GM21515 (cell line): ENCODE measurements around the gene TMEM175.
"Not testable (repeated sequence)": the region's sequence is repeated elsewhere in the genome, so short reads cannot be mapped to it uniquely, and the experiment has no call there.

Experiments used
- ATAC-seq: cut with Tn5 transposase; IDR thresholded peaks from one replicate; pipeline ENCODE4 v1.9.1; 2021; ENCODE audit not compliant: unreplicated experiment

Gene TMEM175

DNA sequence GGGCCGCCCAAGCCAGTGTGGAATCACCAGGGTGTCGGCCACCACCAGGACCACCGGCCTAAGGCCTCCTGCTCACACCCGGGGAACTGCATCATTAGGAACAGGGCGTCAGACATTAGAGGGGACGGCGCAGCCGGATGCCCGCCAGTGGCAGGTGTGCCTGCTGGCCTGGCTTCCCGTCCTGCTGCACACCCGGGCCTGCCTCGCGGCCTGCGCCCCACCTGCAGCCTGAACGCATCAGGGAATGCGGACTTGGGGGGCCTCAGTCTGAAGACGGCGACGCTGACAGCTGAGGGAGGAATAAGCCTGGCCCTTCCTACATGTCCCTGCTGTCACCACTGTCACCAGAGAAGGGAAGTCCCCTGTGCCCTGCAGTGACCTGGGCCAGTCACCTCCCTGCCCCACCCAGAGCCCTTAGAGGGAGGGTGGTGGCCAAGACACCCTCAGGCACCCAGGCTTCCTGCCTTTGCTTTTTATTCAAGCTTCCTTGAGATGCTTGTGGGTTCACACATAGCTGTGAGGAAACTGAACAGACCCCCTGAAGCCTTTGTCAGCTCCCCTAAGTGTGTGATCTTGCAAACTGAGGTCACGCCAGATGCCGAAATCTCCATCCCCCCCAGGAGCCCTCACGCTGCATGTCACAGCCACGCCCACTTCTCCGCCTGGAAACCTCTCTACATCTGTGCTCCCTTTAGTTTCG is 37.9 kb downstream of the TMEM175 start:
- ATAC-seq: no peak

DNA sequence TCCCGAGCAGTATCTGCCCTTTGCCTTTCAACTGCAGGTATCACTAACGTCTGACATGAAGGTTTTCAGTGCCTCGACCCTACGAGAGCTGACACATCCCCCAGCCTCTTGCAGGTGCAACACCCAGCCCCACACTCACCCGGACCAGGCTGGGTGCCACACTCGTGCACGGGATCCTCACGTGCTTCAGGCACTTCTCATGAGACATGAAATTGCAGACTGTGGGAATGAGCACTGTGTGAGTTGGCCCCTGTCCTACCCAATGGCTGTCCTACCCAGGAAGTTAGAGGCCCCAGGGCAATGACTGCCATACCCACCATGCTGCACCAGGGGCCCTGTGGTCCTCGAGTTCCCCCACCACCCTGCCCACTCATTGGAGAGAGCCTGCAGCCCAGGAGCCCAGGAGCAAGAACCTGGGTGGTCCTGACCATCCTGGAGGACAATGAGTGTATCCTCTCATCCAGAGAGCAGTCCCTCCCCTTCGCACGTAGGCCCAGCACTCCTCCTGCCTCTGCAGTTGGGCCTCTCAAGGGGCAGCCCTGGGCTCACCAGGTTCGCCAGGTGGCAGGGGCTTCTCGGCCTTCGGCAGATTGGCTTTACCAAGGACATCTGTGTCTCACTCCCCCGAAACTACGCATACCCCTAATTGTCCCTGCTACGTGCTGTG is 38.7 kb downstream of the TMEM175 start:
- ATAC-seq: no peak

DNA sequence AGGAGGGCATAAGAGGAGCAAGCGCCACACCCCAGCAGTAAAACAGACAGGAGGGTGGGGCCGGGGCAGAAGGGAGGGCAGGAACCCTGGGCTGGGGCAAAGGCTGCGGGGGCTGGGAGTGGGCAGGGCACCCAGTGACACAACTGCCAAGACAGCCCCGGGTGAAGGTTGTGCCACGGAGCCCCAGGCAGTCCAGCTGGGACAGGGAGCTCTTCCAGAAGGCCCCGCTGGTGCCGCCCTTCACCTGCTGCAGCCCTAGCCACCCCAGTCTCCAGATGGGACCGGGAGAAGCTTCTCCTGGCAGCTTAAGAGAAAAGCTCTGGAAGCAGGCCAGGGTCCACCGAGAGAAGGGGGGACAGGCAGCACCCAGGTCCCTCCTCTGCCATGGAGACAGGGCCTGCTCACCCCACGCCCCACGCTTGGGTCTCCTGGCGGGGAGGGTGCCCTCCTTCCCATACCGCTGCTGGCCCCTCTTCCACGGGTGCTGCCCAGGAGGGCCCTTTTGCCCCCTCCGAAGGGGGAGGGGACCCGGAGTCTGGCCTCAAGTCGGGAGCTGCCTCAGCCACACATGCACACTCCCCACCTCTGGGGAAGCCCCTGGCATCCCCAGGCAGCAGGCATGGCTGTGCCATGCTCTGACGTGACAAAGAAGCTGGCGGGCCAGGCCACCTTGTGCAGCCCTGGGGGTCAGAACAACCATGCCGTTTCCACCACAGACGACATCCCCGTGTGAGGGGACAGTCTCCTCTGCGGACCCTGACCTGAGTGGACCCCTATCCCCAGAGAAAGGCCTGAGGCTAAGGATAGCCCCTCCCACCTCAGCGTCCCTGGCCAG is 39.6 kb downstream of the TMEM175 start:
- ATAC-seq: no peak

DNA sequence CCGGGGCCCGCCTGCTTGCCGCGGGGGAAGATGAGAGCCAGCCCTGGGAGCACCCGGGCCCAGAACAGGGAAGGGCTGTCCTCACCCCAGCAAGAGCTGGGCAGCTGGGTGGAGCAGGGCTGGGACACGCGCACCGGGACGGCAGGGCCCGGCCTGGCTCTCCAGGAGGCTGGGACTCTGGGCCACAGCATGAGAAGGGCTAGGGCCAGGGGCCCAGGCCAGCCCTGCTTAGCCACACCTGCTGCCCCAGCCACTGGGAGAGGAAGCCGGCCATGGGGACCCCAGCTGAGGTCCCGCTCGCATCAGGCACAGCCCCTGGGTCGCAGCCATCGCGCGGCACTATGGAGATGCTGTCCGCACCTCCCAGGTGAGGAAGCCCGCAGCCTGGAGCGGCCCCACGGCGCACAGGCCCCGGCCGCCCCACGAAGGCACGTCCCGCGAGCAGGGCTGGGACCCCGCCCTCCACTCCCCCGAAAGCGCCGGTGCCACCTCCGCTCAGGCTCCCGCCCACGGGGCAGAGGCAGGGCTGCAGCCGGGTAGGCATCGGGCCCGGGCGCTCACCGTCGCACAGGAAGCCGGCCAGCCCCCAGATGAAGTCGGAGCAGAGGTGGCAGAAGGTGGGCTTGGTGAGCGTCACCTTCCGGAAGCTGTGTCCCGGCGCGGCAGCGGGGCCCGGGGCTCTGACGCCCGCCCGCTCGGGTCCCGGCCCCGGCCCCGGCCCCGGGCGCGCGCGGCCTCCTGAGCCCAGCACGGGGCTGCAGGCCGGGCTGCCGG is 40.6 kb downstream of the TMEM175 start:
- ATAC-seq: peak; percentile 42

DNA sequence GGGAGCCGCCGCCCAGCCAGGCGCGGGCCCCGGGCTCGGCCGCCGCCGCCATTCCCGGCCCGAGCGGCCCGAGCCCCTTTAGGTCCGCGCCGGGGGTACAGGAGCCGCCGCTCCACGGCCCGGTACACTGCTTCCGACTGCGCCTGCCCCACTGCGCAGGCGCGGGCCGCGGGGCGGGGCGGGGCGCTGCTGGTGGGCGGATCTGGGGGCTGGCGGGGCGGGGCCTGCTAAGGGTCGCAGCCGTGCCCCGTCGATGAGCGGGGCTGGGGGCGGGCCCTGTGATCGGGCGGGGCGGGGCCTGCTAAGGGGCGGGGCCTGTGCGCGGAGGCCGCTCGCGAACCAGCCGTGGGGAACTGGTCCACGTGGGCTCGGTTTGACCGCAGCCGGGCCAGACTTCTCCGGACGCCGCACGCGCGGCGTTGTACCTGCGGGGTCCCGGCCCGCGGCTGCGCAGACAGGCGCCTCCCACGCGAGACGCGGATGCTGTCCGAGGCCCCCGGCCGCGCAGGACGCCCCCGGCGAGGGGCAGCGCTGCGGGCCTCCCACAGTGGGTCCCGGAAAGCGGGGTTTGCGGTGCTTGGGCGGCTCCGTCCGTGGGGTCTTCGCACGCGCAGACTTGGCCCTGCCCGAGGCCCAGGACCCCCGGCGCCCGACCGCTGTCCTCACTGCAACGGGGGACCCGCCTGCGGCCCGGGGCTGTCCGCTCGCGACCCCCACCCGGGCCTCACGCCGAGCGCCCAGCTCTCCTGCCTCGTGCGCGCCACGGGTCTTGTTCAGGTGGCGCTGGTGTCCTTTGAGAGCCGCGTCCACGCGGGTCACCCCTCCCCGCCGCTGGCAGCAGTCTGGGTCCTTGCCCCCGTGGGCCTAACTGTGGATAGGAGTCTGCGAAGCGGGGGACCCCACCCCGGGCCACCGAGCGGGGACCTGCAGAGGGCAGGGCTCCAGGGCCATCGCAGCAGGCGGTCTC is 41.5 kb downstream of the TMEM175 start, which contains the start of gene DGKQ:
DGKQ (minus strand) TSS at position 139 of the 967 bp plus-strand sequence; CDS start at position 52, 87 bp downstream.
- peak; percentile 64 for ATAC-seq

DNA sequence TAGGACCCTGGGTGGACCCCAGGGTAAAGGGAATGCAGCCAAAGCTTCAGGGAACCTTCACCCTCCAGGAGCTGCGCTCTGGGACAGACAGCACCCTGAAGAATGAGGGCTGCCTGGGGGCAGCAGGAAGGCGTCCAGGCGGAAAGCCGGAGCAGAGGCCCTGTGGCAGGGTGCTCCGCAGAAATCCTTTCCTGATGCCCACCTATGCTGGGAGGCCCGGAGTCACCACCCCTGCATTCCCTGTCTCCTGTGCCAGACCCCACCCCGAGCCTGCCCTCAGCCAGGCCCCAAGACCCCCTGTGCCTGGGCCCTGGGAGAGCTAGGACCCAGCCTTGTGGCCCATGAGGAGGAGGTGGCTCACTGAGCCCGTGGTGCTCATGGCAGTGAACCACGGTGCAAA is 42.4 kb downstream of the TMEM175 start:
- no peak for ATAC-seq

DNA sequence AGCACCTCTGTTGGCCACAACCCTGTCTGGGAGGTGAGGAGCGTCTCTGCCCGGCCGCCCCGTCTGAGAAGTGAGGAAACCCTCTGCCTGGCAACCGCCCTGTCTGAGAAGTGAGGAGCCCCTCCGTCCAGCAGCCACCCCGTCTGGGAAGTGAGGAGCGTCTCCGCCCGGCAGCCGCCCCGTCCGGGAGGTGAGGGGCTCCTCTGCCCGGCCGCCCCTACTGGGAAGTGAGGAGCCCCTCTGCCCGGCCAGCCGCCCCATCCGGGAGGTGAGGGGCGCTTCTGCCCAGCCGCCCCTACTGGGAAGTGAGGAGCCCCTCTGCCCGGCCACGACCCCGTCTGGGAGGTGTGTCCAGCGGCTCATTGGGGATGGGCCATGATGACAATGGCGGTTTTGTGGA is 43.8 kb downstream of the TMEM175 start:
- not testable (repeated sequence) for ATAC-seq

DNA sequence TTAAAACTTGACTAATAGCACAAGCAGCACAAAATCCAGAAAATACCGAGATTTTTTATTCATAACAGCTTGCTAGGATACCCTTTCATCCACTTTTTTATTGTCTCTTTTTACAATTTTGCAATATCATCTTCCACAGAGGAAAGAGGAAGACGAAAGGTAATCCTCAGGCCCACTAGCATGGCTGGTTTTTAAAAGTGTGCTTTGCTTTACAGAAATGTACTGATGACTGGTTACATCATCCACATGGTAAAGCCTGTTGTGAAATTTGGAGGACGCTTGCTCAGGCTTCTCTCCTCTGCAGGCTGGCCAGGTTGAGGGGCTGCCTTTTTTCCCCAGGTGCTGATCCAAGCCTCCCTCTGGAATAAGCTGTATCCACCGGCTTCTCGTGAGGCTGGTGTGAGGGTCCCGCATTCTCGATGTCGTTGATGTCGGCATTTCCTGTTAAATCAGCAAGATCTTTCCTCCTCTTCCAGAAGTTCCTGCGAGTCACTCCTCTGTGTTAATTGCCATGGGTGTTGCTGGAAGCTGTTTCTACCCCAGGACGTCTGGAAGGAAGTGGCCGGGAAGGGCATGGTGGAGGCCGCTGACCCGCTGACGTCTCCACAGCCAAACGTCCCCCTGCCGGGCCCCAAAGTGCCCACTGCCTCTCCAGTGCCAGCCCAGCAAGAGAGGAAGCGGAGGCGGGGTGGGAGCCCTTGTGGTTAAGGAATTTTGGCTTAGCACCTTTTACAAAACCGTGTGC is 46.9 kb downstream of the TMEM175 start:
- no peak for ATAC-seq

DNA sequence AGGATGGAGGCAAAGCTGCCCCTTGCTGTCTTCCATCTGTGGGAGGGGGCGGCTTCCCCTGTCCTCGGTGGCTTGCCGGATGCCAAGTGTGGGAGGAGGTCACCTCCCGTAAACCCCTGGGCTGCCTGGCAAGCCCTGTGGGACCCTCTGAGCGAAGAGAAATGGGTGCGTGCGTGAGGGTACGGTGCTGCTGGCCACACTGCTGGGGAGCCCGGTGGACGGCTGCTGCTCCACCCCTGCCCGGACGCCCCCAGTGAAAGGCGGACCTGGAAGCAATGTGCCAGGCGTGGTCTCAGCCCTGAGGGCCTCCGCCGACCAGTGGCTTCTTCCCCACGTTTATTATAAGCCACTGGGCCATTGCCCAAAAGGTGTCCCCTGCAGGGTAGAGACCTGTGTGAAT is 50.0 kb downstream of the TMEM175 start:
- no peak for ATAC-seq

DNA sequence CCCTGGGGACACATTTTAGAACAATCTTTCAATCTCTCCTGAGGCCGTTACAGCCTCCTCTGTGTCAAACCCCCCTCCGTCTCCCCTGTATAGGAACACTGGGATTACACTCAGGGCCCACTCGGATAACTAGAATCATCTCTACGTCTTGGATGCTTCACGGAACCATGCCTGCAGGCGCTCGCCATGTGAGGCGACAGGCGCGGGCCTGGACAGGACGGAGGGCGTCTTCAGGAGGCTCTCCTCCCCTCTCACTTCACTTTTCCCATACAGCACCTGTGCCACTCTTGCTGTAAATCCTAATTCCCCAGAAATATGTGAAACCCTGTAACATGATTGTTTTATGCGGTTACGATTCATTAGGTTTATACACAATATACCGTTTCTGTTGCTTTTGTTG is 50.6 kb downstream of the TMEM175 start:
- ATAC-seq: no peak

DNA sequence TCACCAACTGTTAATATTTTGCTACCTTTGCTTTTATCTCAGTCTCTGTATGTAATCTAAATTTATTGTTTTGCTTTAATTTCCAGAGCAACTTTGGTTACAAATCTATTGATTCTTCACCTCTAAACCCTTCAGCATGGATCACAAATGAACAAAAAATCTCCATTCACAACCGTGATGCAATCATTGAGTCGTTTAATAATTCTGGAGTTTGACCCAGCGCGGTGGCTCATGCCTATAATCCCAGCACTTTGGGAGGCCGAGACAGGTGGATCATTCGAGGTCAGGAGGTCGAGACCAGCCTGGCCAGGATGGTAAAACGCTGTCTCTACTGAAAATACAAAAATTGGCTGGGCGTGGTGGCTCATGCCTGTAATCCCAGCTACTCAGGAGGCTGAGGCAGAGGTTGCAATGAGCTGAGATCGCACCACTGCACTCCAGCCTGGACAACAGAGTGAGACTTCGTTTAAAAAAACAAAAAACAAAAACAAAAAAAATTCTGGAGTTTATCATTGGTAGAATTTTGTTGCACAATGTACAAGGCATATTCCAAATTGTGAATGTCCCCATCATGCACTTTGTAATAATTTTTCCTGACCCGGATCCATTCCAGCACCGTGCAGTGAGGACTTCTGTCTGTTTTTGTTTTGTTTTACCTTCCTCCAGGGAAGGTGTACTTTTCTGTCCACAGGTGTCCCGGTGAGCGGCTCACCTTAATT is 52.2 kb downstream of the TMEM175 start:
- ATAC-seq: no peak

DNA sequence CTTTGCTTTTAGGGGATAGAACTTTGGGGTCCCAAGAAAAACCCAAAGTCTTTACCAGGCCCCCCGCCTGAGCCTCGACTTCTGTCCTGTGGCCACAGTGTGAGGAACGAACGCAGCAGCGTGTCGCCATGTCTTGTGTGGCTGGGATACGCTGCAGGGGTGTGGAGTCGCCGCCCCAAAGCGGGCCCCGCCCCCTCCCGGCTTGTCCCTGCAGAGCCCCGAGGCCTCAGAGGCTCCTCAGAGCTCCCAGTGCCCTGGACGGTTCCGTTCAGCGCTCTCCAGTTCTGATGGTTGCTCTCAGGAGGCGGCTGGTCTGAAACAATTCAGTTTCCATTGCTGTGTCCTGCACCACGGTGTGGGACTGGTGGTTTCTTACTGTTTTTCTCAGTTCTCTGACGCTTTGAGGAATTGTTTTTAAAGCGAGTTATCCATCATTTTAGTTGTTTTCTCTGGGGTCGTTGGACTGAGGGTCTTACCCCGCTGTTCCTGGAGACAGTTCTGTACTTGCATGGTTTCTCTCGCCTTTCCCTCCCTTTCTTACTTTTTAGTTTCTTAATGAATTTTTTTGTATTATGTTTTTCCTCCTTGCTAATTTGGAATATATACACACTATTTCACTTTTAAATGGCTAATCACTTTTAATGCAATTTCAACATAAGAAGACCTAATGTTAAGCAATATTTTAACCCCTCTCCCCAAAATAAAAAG is 53.0 kb downstream of the TMEM175 start:
- no peak for ATAC-seq

DNA sequence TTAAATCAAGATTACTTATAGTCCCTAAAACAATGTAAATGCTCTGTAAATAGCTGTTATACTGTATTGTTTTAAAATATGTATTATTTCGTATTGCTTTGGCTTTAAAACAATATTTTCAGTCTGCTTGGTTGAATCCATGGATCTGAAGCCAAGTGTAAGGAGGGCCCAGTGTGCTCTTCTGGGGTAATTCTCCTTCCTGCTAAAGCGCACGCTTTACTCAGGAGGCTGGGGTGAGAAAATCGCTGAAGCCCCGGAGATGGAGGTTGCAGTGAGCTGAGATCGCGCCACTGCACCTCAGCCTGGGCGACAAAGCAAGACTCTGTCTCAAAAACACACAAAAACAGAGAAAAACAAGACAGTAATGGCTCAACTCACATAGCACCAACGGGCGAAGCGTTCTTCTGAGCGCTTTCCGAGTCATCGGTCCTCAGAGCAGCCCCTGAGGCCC is 54.2 kb downstream of the TMEM175 start:
- peak; percentile 15 for ATAC-seq

DNA sequence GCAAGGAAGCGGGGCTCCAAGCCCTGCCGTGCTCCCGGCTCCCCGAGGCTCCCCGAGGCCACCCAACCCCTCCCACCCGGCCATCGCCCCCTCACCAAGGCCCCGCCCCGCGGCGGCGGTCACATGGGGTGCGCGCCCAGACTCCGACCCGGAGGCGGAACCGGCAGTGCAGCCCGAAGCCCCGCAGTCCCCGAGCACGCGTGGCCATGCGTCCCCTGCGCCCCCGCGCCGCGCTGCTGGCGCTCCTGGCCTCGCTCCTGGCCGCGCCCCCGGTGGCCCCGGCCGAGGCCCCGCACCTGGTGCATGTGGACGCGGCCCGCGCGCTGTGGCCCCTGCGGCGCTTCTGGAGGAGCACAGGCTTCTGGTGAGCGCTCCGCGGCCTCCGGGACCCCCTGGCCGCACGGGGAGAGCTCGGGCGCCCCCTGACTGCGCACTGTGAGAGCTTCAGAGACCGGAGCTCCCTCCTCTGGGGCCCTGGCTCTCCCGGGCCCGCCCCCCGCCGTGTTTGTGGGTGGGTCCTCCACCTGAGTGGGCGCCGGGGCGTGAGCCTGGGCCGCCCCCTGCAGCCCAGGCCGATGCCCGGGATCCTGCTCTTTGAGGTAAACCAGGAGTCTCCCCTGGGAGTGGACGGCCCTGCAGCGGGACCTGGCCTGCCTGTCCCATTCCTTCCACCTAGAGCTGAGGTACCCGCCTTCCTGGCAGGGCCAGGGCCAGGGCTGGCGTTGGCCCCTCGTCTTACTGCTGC is 54.8 kb downstream of the TMEM175 start, which contains the start of gene IDUA:
IDUA (plus strand) TSS at position 166 of the 745 bp plus-strand sequence; CDS start at position 207, 41 bp downstream.
- ATAC-seq: peak; percentile 75

DNA sequence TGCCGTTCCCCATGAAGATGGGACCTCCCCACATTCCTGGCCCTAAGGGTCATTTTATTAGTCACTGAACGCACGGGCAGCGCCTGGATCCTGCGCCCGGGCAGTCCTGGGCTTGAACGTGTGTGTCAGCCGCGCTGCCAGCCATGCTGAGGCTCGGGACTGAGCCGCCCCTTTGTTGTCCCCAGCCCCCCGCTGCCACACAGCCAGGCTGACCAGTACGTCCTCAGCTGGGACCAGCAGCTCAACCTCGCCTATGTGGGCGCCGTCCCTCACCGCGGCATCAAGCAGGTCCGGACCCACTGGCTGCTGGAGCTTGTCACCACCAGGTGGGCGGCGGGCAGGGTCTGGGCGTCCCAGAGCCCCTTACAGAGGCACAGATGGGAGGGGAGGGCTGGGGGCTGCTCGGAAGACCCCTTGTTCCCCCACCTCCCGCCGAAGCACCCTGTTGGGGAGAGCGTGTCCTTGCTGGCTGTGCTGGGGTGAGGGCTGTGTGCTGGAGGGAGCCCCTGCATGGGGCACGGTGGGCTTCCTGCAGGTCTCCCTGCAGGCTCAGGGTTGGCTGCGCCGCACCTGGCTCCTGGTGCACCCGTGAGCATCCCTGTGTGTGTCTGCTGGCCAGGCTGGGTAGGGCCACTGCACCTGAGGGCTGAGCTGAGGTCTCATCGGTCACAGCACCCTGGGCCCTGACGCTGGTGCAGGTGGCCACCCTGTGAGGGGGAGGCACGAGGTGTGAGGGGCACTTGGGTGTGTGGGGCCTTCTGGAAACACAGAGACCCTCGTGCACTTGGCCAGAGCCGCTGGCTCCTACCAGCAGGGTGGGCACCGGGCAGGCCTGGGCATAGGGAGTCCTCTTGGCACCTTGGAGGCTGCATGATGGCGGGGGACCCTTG is 55.6 kb downstream of the TMEM175 start:
- ATAC-seq: no peak
